ENCODE measurements around the gene PSMB7.

- TF ChIP-seq, protein P1, sequence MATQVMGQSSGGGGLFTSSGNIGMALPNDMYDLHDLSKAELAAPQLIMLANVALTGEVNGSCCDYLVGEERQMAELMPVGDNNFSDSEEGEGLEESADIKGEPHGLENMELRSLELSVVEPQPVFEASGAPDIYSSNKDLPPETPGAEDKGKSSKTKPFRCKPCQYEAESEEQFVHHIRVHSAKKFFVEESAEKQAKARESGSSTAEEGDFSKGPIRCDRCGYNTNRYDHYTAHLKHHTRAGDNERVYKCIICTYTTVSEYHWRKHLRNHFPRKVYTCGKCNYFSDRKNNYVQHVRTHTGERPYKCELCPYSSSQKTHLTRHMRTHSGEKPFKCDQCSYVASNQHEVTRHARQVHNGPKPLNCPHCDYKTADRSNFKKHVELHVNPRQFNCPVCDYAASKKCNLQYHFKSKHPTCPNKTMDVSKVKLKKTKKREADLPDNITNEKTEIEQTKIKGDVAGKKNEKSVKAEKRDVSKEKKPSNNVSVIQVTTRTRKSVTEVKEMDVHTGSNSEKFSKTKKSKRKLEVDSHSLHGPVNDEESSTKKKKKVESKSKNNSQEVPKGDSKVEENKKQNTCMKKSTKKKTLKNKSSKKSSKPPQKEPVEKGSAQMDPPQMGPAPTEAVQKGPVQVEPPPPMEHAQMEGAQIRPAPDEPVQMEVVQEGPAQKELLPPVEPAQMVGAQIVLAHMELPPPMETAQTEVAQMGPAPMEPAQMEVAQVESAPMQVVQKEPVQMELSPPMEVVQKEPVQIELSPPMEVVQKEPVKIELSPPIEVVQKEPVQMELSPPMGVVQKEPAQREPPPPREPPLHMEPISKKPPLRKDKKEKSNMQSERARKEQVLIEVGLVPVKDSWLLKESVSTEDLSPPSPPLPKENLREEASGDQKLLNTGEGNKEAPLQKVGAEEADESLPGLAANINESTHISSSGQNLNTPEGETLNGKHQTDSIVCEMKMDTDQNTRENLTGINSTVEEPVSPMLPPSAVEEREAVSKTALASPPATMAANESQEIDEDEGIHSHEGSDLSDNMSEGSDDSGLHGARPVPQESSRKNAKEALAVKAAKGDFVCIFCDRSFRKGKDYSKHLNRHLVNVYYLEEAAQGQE (IDR thresholded peaks at IDR 0.05; ENCODE audit: low read depth), result no peak
- TF ChIP-seq CREB1 (IDR thresholded peaks at IDR 0.05; ENCODE audit: low read depth), result no peak
These were observed 22.8 kb upstream of the PSMB7 start for GRCh38 chr9:124438091-124438490.
